ENCODE results near the gene TNS3. TPM values are rescaled to one million over a fixed set of nuclear protein-coding genes. Genes with fewer than 3 reads are reported as not detected.

TNS3 gene
- total RNA-seq, 1 experiment from 2014 or later = 143 TPM

GRCh38 chr7:47347346-47347745 lies 234.6 kb downstream of the TNS3 start:
- no peak overlapping the region for H3K4me2 ChIP-seq
- no peaks in the 10 kb centered on the region for H3K9me2 ChIP-seq (ENCODE audit: insufficient read depth)
- POLR2A ChIA-PET (ENCODE audit: unreplicated experiment) = no interaction called here
- H3K9me3 ChIP-seq (ENCODE audit: insufficient read depth, low read depth) = no peaks in the 10 kb centered on the region
- no peak overlapping the region for H3K27ac ChIP-seq
- no TSS peak for BruUV-seq (replicated peaks)
- peaks cover 88% of the 10 kb centered on the region for H4K20me1 ChIP-seq (ENCODE audit: insufficient read depth)
- intact Hi-C loops (cut with micrococcal nuclease; ENCODE audit: unreplicated experiment) = no loop called here
- peaks cover 15% of the 10 kb centered on the region; the same call in 1 of the 2 replicates for H3K79me2 ChIP-seq (ENCODE audit: low read depth)
- H3K27me3 ChIP-seq (ENCODE audit: insufficient read depth, low read depth) = no peaks in the 10 kb centered on the region
- CTCF ChIA-PET = no interaction called here
- DNase-seq = no peak
- H3K36me3 ChIP-seq (ENCODE audit: low read depth) = peaks cover 26% of the 10 kb centered on the region
- TF ChIP-seq CTCF (conservative IDR thresholded peaks at IDR 0.05) = no peak
- TF ChIP-seq EZH2 (IDR thresholded peaks at IDR 0.05; ENCODE audit: low read depth) = no peak
- H3K4me3 ChIP-seq = no peak overlapping the region
- H2AFZ ChIP-seq = no peak overlapping the region
- H3K4me1 ChIP-seq (replicated peaks; ENCODE audit: insufficient read depth) = no peaks in the 10 kb centered on the region
- H3F3A ChIP-seq (ENCODE audit: insufficient read depth, low read depth) = peaks cover 30% of the 10 kb centered on the region; the same call in 1 of the 2 replicates

GRCh38 chr7:47346377-47346914 lies 235.5 kb downstream of the TNS3 start:
- no peaks in the 10 kb centered on the region for H3K4me1 ChIP-seq (replicated peaks; ENCODE audit: insufficient read depth)
- H3K27me3 ChIP-seq (ENCODE audit: insufficient read depth, low read depth) = no peaks in the 10 kb centered on the region
- DNase-seq = no peak
- H3K27ac ChIP-seq = no peak overlapping the region
- no peak overlapping the region for H3K4me3 ChIP-seq
- no peaks in the 10 kb centered on the region for H3K9me2 ChIP-seq (ENCODE audit: insufficient read depth)
- BruUV-seq (replicated peaks) = no TSS peak
- ChIA-PET POLR2A (ENCODE audit: unreplicated experiment) (no interaction called here), CTCF (no interaction called here)
- H4K20me1 ChIP-seq (ENCODE audit: insufficient read depth) = peaks cover 81% of the 10 kb centered on the region
- no peak overlapping the region for H2AFZ ChIP-seq
- H3F3A ChIP-seq (ENCODE audit: insufficient read depth, low read depth) = peaks cover 31% of the 10 kb centered on the region; the same call in 1 of the 2 replicates
- H3K4me2 ChIP-seq = no peak overlapping the region
- TF ChIP-seq CTCF (conservative IDR thresholded peaks at IDR 0.05) (no peak), EZH2 (IDR thresholded peaks at IDR 0.05; ENCODE audit: low read depth) (no peak)
- intact Hi-C loops (cut with micrococcal nuclease; ENCODE audit: unreplicated experiment) = no loop called here
- H3K36me3 ChIP-seq (ENCODE audit: low read depth) = peaks cover 35% of the 10 kb centered on the region
- no peaks in the 10 kb centered on the region for H3K9me3 ChIP-seq (ENCODE audit: insufficient read depth, low read depth)
- peaks cover 8% of the 10 kb centered on the region; the same call in 1 of the 2 replicates for H3K79me2 ChIP-seq (ENCODE audit: low read depth)

GRCh38 chr7:47345857-47346298 lies 236.0 kb downstream of the TNS3 start:
- no peak overlapping the region for H3K4me3 ChIP-seq
- DNase-seq = no peak
- ChIA-PET POLR2A (ENCODE audit: unreplicated experiment) (no interaction called here), CTCF (no interaction called here)
- no peak overlapping the region for H3K27ac ChIP-seq
- no peak overlapping the region for H3K4me2 ChIP-seq
- peaks cover 40% of the 10 kb centered on the region for H3K36me3 ChIP-seq (ENCODE audit: low read depth)
- H3K9me3 ChIP-seq (ENCODE audit: insufficient read depth, low read depth) = no peaks in the 10 kb centered on the region
- TF ChIP-seq CTCF (conservative IDR thresholded peaks at IDR 0.05) = no peak
- no peak for TF ChIP-seq EZH2 (IDR thresholded peaks at IDR 0.05; ENCODE audit: low read depth)
- H3K9me2 ChIP-seq (ENCODE audit: insufficient read depth) = no peaks in the 10 kb centered on the region
- H3F3A ChIP-seq (ENCODE audit: insufficient read depth, low read depth) = peaks cover 37% of the 10 kb centered on the region; the same call in 1 of the 2 replicates
- H2AFZ ChIP-seq = no peak overlapping the region
- intact Hi-C loops (cut with micrococcal nuclease; ENCODE audit: unreplicated experiment) = no loop called here
- H3K79me2 ChIP-seq (ENCODE audit: low read depth) = peaks cover 3% of the 10 kb centered on the region; the same call in 1 of the 2 replicates
- H3K27me3 ChIP-seq (ENCODE audit: insufficient read depth, low read depth) = no peaks in the 10 kb centered on the region
- BruUV-seq (replicated peaks) = no TSS peak
- no peaks in the 10 kb centered on the region for H3K4me1 ChIP-seq (replicated peaks; ENCODE audit: insufficient read depth)
- H4K20me1 ChIP-seq (ENCODE audit: insufficient read depth) = peaks cover 76% of the 10 kb centered on the region
